ENCODE data around the gene RXRA.

DNA sequence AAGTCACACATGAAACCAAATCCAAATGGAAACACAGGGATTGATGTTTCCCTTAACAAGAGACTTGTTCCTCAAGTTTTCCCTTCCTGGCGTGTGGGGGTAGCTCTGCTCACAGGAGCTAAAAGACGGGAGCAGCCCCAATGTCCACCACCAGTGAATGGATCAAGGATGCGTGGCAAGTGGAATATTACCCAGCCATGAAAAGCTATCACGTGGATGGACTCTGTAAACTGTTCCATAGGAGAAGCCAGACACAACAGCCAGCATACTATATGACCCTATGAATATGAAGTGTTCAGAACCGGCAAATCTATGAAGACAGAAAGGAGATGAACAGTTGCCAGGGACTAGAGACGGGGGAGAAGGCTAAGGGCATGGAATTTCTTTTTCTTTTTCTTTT, 28.3 kb upstream of the RXRA start:
- TF ChIP-seq POLR2AphosphoS5 (IDR thresholded peaks at IDR 0.05; ENCODE audit: low read depth, low read length): no peak
- no peak for TF ChIP-seq SIN3A (IDR thresholded peaks at IDR 0.05; ENCODE audit: borderline replicate concordance, insufficient read depth, low read length)
- TF ChIP-seq, protein P1, sequence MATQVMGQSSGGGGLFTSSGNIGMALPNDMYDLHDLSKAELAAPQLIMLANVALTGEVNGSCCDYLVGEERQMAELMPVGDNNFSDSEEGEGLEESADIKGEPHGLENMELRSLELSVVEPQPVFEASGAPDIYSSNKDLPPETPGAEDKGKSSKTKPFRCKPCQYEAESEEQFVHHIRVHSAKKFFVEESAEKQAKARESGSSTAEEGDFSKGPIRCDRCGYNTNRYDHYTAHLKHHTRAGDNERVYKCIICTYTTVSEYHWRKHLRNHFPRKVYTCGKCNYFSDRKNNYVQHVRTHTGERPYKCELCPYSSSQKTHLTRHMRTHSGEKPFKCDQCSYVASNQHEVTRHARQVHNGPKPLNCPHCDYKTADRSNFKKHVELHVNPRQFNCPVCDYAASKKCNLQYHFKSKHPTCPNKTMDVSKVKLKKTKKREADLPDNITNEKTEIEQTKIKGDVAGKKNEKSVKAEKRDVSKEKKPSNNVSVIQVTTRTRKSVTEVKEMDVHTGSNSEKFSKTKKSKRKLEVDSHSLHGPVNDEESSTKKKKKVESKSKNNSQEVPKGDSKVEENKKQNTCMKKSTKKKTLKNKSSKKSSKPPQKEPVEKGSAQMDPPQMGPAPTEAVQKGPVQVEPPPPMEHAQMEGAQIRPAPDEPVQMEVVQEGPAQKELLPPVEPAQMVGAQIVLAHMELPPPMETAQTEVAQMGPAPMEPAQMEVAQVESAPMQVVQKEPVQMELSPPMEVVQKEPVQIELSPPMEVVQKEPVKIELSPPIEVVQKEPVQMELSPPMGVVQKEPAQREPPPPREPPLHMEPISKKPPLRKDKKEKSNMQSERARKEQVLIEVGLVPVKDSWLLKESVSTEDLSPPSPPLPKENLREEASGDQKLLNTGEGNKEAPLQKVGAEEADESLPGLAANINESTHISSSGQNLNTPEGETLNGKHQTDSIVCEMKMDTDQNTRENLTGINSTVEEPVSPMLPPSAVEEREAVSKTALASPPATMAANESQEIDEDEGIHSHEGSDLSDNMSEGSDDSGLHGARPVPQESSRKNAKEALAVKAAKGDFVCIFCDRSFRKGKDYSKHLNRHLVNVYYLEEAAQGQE (IDR thresholded peaks at IDR 0.05; ENCODE audit: insufficient read depth in 1 of 2, low read depth in 2 of 2, low read length in 2 of 2): no peak
